ENCODE measurements around the gene WSCD2. TPM values are rescaled to one million over a fixed set of nuclear protein-coding genes. Genes with fewer than 3 reads are reported as not detected.

WSCD2 gene
- total and polyA plus RNA-seq, 2 donors (not counting 3 experiments of a cell fraction or from before 2014, with no cell fraction given): not detected

- dilution Hi-C loops (cut with MboI; ENCODE audit: extremely low pct_ligation_motif_present, low sequenced_read_pairs) (no loop called here), intact Hi-C loops (cut with micrococcal nuclease) (no loop called here)
- POLR2A ChIA-PET: no interaction called here
- Histone ChIP-seq H2AFZ (ENCODE audit: low read depth, low read length) (no peak overlapping the region), H3K4me2 (ENCODE audit: insufficient read depth, low read length) (no peak overlapping the region), H4K20me1 (replicated peaks; ENCODE audit: control insufficient read depth, extremely low read depth, insufficient read depth, low read length) (no peaks in the 10 kb centered on the region), H3K4me3 (replicated peaks in 1 of 3; ENCODE audit: insufficient read depth in 1 of 3, low read depth in 1 of 3, low read length in 3 of 3) (no peak overlapping the region), H3K4me1 (ENCODE audit: control insufficient read depth, extremely low read depth, insufficient read depth, low read length) (peaks cover 3% of the 10 kb centered on the region), H3K27ac (ENCODE audit: insufficient read depth, low read depth, low read length) (no peak overlapping the region), H3K27me3 (ENCODE audit: control insufficient read depth in 2 of 2, insufficient read depth in 2 of 2, low read length in 2 of 2) (no peaks in the 10 kb centered on the region), H3K79me2 (ENCODE audit: control insufficient read depth, insufficient read depth, low read length) (no peaks in the 10 kb centered on the region), H3K36me3 (ENCODE audit: control insufficient read depth in 2 of 2, extremely low read depth in 1 of 2, insufficient read depth in 2 of 2, low read length in 2 of 2) (no peaks in the 10 kb centered on the region), H3K9me3 (replicated peaks; ENCODE audit: control insufficient read depth, insufficient read depth, low read length) (no peaks in the 10 kb centered on the region), H3K9ac (replicated peaks; ENCODE audit: extremely low read depth, insufficient read depth, low read length) (no peak overlapping the region), H3K9me1 (replicated peaks; ENCODE audit: control insufficient read depth, extremely low read depth, insufficient read depth, low read length) (no peaks in the 10 kb centered on the region)
- DNase-seq (ENCODE audit: low read depth, low spot score) (peak; percentile 68), FAIRE-seq (peak; percentile 66)
- BruUV-seq (replicated peaks): no TSS peak
- TF ChIP-seq MAX (IDR thresholded peaks at IDR 0.05; ENCODE audit: insufficient read depth, insufficient read length) (no peak), GATA2 (IDR thresholded peaks at IDR 0.05; ENCODE audit: insufficient read depth, insufficient read length, low read depth, low read length) (no peak), POLR2AphosphoS5 (IDR thresholded peaks at IDR 0.05; ENCODE audit: insufficient read depth, low read depth, low read length) (no peak), JUN (IDR thresholded peaks at IDR 0.05; ENCODE audit: borderline replicate concordance, insufficient read depth, insufficient read length, low read depth) (no peak), EZH2 (IDR thresholded peaks at IDR 0.05; ENCODE audit: borderline replicate concordance, low read depth, low read length, severe bottlenecking) (no peak), POLR2A (IDR thresholded peaks at IDR 0.05; ENCODE audit: low read depth, low read length) (no peak), CTCF (IDR thresholded peaks at IDR 0.05; ENCODE audit: extremely low read depth in 1 of 2, insufficient read depth in 1 of 2, low read depth in 1 of 2, low read length in 2 of 2) (no peak), MYC (IDR thresholded peaks at IDR 0.05; ENCODE audit: low read depth, low read length) (no peak), FOS (IDR thresholded peaks at IDR 0.05; ENCODE audit: borderline replicate concordance, insufficient read depth, low read length) (no peak)
- CTCF ChIA-PET: no interaction called here
Measured at GRCh38 chr12:108282676-108283075, 153.6 kb downstream of the WSCD2 start.
